ENCODE data around the gene ATXN7L1. TPM values are rescaled to one million over a fixed set of nuclear protein-coding genes. Genes with fewer than 3 reads are reported as not detected.

The ATXN7L1 gene
- total RNA-seq, 1 donor from 2014 or later, result 16.0 TPM

DNA sequence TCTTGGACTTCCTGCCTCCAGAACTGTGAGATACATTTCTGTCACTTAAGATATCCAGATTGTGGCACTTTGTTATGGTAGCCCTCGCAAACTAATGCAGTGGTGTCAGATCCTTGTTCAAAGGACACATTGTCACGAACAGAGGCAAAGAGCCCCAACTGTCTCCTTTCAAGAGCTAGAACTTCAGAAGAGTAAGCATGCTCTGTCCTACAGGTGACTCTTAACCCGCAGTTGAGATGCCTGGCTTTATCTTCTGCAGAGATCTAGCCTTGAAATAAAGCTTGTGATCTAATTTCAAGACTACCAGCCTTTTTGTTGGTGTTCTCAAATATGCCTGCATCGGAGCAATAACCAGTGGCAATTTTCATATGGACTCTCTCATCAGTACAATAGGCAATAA is 134.4 kb downstream of the ATXN7L1 start:
- TF ChIP-seq, protein P1, sequence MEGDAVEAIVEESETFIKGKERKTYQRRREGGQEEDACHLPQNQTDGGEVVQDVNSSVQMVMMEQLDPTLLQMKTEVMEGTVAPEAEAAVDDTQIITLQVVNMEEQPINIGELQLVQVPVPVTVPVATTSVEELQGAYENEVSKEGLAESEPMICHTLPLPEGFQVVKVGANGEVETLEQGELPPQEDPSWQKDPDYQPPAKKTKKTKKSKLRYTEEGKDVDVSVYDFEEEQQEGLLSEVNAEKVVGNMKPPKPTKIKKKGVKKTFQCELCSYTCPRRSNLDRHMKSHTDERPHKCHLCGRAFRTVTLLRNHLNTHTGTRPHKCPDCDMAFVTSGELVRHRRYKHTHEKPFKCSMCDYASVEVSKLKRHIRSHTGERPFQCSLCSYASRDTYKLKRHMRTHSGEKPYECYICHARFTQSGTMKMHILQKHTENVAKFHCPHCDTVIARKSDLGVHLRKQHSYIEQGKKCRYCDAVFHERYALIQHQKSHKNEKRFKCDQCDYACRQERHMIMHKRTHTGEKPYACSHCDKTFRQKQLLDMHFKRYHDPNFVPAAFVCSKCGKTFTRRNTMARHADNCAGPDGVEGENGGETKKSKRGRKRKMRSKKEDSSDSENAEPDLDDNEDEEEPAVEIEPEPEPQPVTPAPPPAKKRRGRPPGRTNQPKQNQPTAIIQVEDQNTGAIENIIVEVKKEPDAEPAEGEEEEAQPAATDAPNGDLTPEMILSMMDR (conservative IDR thresholded peaks at IDR 0.05), result no peak
- H3K4me1 Mint-ChIP-seq (ENCODE audit: unreplicated experiment), result no peaks in the 10 kb centered on the region
- no peaks in the 10 kb centered on the region for H3K27me3 Mint-ChIP-seq
- peaks cover 8% of the 10 kb centered on the region for H3K36me3 Mint-ChIP-seq
- no peak for DNase-seq (ENCODE audit: extremely low spot score, unreplicated experiment)
- no peak overlapping the region for H3K27ac Mint-ChIP-seq
- H3K4me3 Mint-ChIP-seq, result no peak overlapping the region
- H3K9me3 Mint-ChIP-seq, result no peaks in the 10 kb centered on the region

DNA sequence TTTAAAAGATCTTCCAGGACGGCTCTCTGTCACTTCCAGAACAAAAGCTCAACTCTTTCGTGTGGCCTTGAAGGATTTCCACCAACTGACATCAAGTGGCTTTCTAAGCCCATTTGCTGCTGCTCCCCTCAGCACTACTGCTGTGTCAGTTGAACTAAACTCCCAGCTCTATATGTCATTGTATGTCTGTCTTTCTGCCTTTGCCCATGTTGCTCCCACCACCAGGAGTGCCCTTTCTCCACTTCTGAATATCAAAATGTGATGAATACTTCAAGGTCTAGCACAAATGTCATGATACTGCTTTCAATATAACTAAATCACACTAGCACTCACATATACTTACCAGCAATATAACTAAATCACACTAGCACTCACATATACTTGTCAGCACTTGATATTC is 138.3 kb downstream of the ATXN7L1 start:
- DNase-seq (ENCODE audit: extremely low spot score, unreplicated experiment), result no peak
- TF ChIP-seq, protein P1 (conservative IDR thresholded peaks at IDR 0.05), result no peak
- Mint-ChIP-seq H3K4me1 (ENCODE audit: unreplicated experiment) (peaks cover 6% of the 10 kb centered on the region), H3K4me3 (no peak overlapping the region), H3K27ac (no peak overlapping the region), H3K9me3 (peaks cover 5% of the 10 kb centered on the region), H3K36me3 (peaks cover 13% of the 10 kb centered on the region), H3K27me3 (no peaks in the 10 kb centered on the region)

DNA sequence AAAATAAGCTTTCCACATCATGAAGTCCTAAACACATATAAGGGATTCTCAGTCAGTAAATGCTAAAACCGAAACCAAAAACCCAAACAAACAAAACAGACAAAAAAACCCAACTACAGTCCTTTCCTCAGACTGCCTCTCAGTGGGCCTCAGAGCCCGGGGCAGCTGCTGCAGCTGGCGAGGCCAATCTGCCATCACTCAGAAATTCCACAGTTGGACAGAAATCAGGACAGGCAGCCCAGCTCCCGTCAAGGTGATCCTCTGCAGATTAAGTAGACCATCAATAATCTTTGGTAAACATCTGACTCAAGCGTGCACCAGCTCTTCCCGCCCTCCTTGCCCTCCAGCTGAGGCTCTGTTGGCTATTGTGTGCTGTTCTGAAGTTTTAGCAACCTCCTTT is 142.2 kb downstream of the ATXN7L1 start:
- peaks cover 6% of the 10 kb centered on the region for H3K4me1 Mint-ChIP-seq (ENCODE audit: unreplicated experiment)
- H3K4me3 Mint-ChIP-seq, result peak overlapping the region; percentile 33
- peaks cover 5% of the 10 kb centered on the region for H3K9me3 Mint-ChIP-seq
- peaks cover 5% of the 10 kb centered on the region for H3K36me3 Mint-ChIP-seq
- peak overlapping the region; percentile 80 for H3K27ac Mint-ChIP-seq
- DNase-seq (ENCODE audit: extremely low spot score, unreplicated experiment), result no peak
- TF ChIP-seq, protein P1 (conservative IDR thresholded peaks at IDR 0.05), result no peak
- no peaks in the 10 kb centered on the region for H3K27me3 Mint-ChIP-seq

DNA sequence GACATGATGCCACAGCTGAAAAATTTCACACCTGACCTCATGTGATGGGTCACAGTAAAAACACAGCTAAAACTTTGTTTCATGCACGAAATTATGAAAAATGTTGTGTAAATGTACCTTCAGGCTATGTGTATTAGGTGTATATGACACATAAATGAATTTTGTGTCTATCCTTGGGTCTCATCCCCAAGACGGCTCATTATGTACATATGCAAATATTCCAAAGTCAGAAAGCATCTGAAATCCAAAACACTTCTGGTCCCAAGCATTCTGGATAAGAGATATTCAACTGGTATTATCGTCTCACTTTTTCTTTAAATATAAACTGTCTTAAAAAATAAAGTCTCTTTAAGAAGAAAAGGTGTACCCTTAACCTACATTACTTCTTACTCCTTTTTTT is 145.4 kb downstream of the ATXN7L1 start:
- Mint-ChIP-seq H3K4me3 (no peak overlapping the region), H3K4me1 (ENCODE audit: unreplicated experiment) (peaks cover 6% of the 10 kb centered on the region), H3K27ac (no peak overlapping the region), H3K27me3 (no peaks in the 10 kb centered on the region), H3K9me3 (peaks cover 5% of the 10 kb centered on the region), H3K36me3 (peaks cover 8% of the 10 kb centered on the region)
- DNase-seq (ENCODE audit: extremely low spot score, unreplicated experiment), result no peak
- TF ChIP-seq, protein P1 (conservative IDR thresholded peaks at IDR 0.05), result no peak

DNA sequence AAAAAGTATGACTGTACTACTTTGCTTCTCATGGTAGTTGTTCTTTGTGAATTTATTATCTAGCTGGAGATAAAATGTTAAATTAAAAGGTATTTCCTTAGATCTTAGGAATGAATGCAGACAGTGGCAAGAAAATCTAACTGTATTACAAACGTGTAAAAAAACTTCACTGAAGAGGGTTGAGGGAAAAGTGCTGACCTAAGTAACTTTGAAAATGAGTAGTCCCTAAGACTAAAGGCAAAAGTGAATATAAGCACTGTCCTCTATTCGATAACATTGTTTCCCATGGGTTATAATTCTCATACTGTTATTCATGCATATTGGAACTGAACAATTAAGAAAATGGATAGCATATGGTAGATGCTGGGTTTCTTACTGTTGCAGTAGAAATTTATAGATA is 148.4 kb downstream of the ATXN7L1 start:
- DNase-seq (ENCODE audit: extremely low spot score, unreplicated experiment), result no peak
- H3K4me3 Mint-ChIP-seq, result no peak overlapping the region
- H3K9me3 Mint-ChIP-seq, result no peaks in the 10 kb centered on the region
- H3K36me3 Mint-ChIP-seq, result peaks cover 9% of the 10 kb centered on the region
- no peaks in the 10 kb centered on the region for H3K27me3 Mint-ChIP-seq
- no peak overlapping the region for H3K27ac Mint-ChIP-seq
- H3K4me1 Mint-ChIP-seq (ENCODE audit: unreplicated experiment), result no peaks in the 10 kb centered on the region
- TF ChIP-seq, protein P1 (conservative IDR thresholded peaks at IDR 0.05), result no peak

DNA sequence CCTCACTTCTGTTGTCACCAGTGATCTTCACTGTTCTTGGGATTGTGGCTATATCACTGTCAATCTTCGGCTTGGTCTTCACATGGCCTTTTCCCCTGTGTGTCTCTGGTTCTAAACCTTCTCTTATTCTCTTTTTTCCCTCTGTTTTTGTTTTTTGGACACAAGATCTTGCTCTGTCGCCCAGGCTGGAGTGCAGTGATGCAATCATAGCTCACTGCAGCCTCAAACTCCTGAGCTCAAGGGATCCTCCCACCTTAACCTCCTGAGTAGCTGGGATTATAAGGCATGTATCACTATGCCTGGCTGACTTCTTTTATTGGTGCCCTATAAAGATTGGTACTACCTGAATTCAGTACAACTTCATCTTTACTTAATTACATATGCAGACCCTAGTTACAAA is 151.7 kb downstream of the ATXN7L1 start:
- no peak overlapping the region for H3K27ac Mint-ChIP-seq
- H3K36me3 Mint-ChIP-seq, result peaks cover 9% of the 10 kb centered on the region
- no peak for DNase-seq (ENCODE audit: extremely low spot score, unreplicated experiment)
- no peaks in the 10 kb centered on the region for H3K9me3 Mint-ChIP-seq
- H3K4me3 Mint-ChIP-seq, result no peak overlapping the region
- H3K4me1 Mint-ChIP-seq (ENCODE audit: unreplicated experiment), result peaks cover 3% of the 10 kb centered on the region
- H3K27me3 Mint-ChIP-seq, result no peaks in the 10 kb centered on the region
- TF ChIP-seq, protein P1 (conservative IDR thresholded peaks at IDR 0.05), result no peak

Measured in type B pancreatic cell (in vitro differentiated cells).